ENCODE data around the gene ZFYVE26.
"Not testable (repeated sequence)": the region's sequence is repeated elsewhere in the genome, so short reads cannot be mapped to it uniquely, and the experiment has no call there.

ZFYVE26 gene

GRCh38 chr14:67705211-67705610, 111.2 kb downstream of the ZFYVE26 start:
- DNase-seq (ENCODE audit: low read depth), result no peak
- TF ChIP-seq CTCF (IDR thresholded peaks at IDR 0.05; ENCODE audit: low read depth, low read length, missing control alignments), result no peak
- in situ Hi-C loops (cut with HindIII; ENCODE audit: low sequenced_read_pairs), result no loop called here
- no peak overlapping the region for H3K4me3 ChIP-seq (ENCODE audit: low read depth, low read length)

GRCh38 chr14:67704484-67705089, 111.8 kb downstream of the ZFYVE26 start:
- peak; percentile 44 for DNase-seq (ENCODE audit: low read depth)
- peak; percentile 79 for TF ChIP-seq CTCF (IDR thresholded peaks at IDR 0.05; ENCODE audit: low read depth, low read length, missing control alignments)
- H3K4me3 ChIP-seq (ENCODE audit: low read depth, low read length), result no peak overlapping the region
- in situ Hi-C loops (cut with HindIII; ENCODE audit: low sequenced_read_pairs), result no loop called here

- no peak for DNase-seq (ENCODE audit: low read depth)
- in situ Hi-C loops (cut with HindIII; ENCODE audit: low sequenced_read_pairs), result no loop called here
- no peak overlapping the region for H3K4me3 ChIP-seq (ENCODE audit: low read depth, low read length)
- no peak for TF ChIP-seq CTCF (IDR thresholded peaks at IDR 0.05; ENCODE audit: low read depth, low read length, missing control alignments)
Observed at GRCh38 chr14:67703997-67704396, 112.4 kb downstream of the ZFYVE26 start.

GRCh38 chr14:67701492-67701891, 114.9 kb downstream of the ZFYVE26 start, which contains the start of gene RDH12:
Gene RDH12 (plus strand): TSS chr14:67701886. CDS start chr14:67722643, 20,757 bp downstream.
- in situ Hi-C loops (cut with HindIII; ENCODE audit: low sequenced_read_pairs); H3K4me3 ChIP-seq (ENCODE audit: low read depth, low read length); DNase-seq (ENCODE audit: low read depth): not testable (repeated sequence)

- no peak for DNase-seq (ENCODE audit: low read depth)
- no peak for TF ChIP-seq CTCF (IDR thresholded peaks at IDR 0.05; ENCODE audit: low read depth, low read length, missing control alignments)
- H3K4me3 ChIP-seq (ENCODE audit: low read depth, low read length), result no peak overlapping the region
- in situ Hi-C loops (cut with HindIII; ENCODE audit: low sequenced_read_pairs), result no loop called here
Observed at GRCh38 chr14:67698179-67698578, 118.2 kb downstream of the ZFYVE26 start.

- in situ Hi-C loops (cut with HindIII; ENCODE audit: low sequenced_read_pairs), result no loop called here
- no peak overlapping the region for H3K4me3 ChIP-seq (ENCODE audit: low read depth, low read length)
- no peak for TF ChIP-seq CTCF (IDR thresholded peaks at IDR 0.05; ENCODE audit: low read depth, low read length, missing control alignments)
- no peak for DNase-seq (ENCODE audit: low read depth)
Observed at GRCh38 chr14:67697006-67697405, 119.4 kb downstream of the ZFYVE26 start.
